Erythroblast (primary cell): ENCODE data around the gene LHX8.

ENCODE experiments used
- GATA1 ChIP-seq: IDR thresholded peaks from 2 replicates; pipeline ENCODE4 v1.6.1; 2011; ENCODE audit warnings: low read depth, mild to moderate bottlenecking, control low read depth, low read length, moderate library complexity
- POLR2A ChIP-seq: IDR thresholded peaks from 2 replicates; pipeline ENCODE4 v1.6.1; 2011; ENCODE audit warnings: mild to moderate bottlenecking, low read length

DNA sequence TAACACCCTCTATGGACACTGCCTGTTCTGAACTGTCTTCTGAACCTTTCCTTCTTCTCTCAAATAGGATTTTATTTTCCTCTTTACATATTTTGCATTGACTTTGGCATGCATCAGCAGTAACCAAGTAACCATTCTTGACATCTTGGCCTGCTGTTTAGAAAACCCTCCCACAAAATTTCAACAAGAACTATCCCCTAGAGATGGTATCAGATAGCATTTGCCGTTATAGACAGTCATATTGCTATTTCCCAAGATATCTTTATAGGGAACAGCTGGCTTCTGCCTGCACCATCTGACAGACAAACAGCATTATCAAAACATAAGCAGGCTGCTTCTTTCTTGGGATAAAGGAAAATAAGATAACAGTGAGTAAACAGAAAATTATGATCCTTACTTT is 54.7 kb downstream of the LHX8 start:
- TF ChIP-seq POLR2A (no peak), GATA1 (no peak)
